NK-92 (cell line): ENCODE results near the gene S1PR1.

ENCODE experiments used
- DNase-seq: peaks from one replicate; lab custom pipeline; 2025; ENCODE audit not compliant: unreplicated experiment; lab: John Stamatoyannopoulos, UW

The S1PR1 gene

GRCh38 chr1:101278845-101279244 lies 42.0 kb downstream of the S1PR1 start:
- DNase-seq = no peak

- no peak for DNase-seq
Observed at GRCh38 chr1:101280049-101280592, 43.3 kb downstream of the S1PR1 start.

- no peak for DNase-seq
Observed at GRCh38 chr1:101280942-101281654, 44.3 kb downstream of the S1PR1 start.

- DNase-seq = no peak
Observed at GRCh38 chr1:101281751-101282150, 44.9 kb downstream of the S1PR1 start.

GRCh38 chr1:101282314-101283038 lies 45.7 kb downstream of the S1PR1 start:
- no peak for DNase-seq

- DNase-seq = no peak
Observed at GRCh38 chr1:101283443-101283842, 46.6 kb downstream of the S1PR1 start.

- DNase-seq = no peak
Observed at GRCh38 chr1:101284021-101284420, 47.2 kb downstream of the S1PR1 start.

GRCh38 chr1:101284622-101285218 lies 47.9 kb downstream of the S1PR1 start:
- DNase-seq = no peak

- DNase-seq = no peak
Observed at GRCh38 chr1:101285922-101286570, 49.2 kb downstream of the S1PR1 start.

- DNase-seq = no peak
Observed at GRCh38 chr1:101288491-101288944, 51.7 kb downstream of the S1PR1 start.

GRCh38 chr1:101290119-101290921 lies 53.5 kb downstream of the S1PR1 start:
- no peak for DNase-seq
